ENCODE data around the gene LTB. TPM values are rescaled to one million over a fixed set of nuclear protein-coding genes. Genes with fewer than 3 reads are reported as not detected.

Gene LTB
- total RNA-seq, 2 donors from 2014 or later = 3.4 to 5.7 TPM

DNA sequence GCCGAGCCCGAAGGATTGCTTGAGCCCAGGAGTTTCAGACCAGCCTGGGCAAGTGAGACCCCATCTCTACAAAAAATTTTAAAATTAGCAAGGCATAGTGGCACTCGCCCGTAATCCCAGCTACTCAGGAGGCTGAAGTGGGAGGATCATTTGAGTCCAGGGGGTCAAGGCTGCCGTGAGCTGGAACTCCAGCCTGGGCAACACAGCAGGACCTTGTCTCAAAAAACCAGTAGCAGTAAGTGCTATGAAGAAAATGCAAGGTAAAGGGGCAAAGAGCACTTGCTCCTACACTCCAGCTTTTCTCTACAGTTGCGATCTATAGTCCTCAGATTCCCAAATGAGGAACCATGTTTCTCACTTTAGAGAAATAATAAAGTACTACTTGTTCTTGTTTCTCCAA, 38.6 kb downstream of the LTB start:
- Histone ChIP-seq H3K4me1 (peaks cover 18% of the 10 kb centered on the region), H3K27ac (no peak overlapping the region)
- intact Hi-C loops (cut with DNase I) = loop anchor here (10.0 kb wide), 1 partner anchor 49 kb away; the partner anchor contains the start of gene MICB

DNA sequence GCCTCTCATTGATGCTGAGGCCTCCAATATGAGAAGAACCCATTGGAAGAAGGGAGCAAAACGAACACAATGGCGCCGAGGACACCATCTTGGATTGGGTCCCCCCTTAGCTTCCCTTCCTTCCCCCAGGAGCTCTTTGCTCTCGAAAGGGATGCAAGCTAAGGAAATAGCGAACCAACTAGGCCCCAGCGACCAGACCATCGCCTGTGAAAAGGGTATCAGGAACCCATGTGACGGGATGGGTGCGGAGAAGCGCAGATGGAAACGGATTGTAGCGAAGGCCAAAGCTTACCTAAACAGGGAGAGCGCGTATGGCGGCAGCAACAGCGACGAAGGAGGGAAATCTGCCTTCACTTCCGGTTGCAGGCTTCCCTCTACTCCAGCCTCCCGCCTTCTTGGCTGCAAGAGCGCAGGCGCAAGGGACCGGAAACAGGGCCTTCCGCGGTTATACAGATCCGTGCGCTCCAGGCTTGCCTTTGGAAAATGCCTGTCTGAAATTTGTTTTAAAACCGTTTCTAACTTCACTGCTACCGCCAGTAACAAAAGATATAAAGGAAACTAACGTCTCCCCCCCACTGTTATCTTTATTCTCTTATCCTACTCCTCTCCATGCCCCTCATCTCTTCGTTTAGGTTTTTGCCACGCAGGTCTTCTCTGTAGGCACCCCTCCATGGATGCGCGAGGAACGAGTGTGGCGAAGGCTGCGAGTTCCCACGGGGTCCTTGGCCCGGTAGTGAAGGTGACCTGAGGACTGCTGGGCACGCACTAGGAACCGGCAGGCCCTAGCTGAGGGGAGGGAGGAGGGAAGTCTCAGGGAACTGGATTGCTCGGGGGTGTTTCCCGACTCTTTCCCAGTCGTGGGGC, 40.3 kb downstream of the LTB start, which contains the start of gene DDX39B:
Gene DDX39B (minus strand): TSS at position 346 of the 864 bp plus-strand sequence. CDS start 1,471 bp downstream, outside the sequence.
- Histone ChIP-seq H3K9me3 (no peaks in the 10 kb centered on the region), H3K27ac (peak within 1 kb of the TSS; percentile 95), H3K27me3 (no peaks in the 10 kb centered on the region), H3K4me3 (peak within 1 kb of the TSS; percentile 72), H3K36me3 (peaks cover 11% of the 10 kb centered on the region), H3K4me1 (peaks cover 11% of the 10 kb centered on the region), H3K9ac (ENCODE audit: low read depth in 2 of 2, low read length in 2 of 2) (peak within 1 kb of the TSS; percentile 77 to 85)
- TF ChIP-seq, protein P1, sequence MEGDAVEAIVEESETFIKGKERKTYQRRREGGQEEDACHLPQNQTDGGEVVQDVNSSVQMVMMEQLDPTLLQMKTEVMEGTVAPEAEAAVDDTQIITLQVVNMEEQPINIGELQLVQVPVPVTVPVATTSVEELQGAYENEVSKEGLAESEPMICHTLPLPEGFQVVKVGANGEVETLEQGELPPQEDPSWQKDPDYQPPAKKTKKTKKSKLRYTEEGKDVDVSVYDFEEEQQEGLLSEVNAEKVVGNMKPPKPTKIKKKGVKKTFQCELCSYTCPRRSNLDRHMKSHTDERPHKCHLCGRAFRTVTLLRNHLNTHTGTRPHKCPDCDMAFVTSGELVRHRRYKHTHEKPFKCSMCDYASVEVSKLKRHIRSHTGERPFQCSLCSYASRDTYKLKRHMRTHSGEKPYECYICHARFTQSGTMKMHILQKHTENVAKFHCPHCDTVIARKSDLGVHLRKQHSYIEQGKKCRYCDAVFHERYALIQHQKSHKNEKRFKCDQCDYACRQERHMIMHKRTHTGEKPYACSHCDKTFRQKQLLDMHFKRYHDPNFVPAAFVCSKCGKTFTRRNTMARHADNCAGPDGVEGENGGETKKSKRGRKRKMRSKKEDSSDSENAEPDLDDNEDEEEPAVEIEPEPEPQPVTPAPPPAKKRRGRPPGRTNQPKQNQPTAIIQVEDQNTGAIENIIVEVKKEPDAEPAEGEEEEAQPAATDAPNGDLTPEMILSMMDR (IDR thresholded peaks at IDR 0.05) = no peak
- intact Hi-C loops (cut with DNase I) = loop anchor here (10.0 kb wide), 1 partner anchor 47 kb away; the partner anchor contains the start of gene MICB
- peak; percentile 96 for DNase-seq

More for the DNA sequence above, 38.6 kb downstream of the LTB start:
- no peak for DNase-seq
- H3K4me3 ChIP-seq = no peak overlapping the region
- H3K27me3 ChIP-seq = no peaks in the 10 kb centered on the region
- peaks cover 4% of the 10 kb centered on the region for H3K36me3 ChIP-seq
- no peaks in the 10 kb centered on the region for H3K9me3 ChIP-seq
- H3K9ac ChIP-seq (ENCODE audit: low read depth in 2 of 2, low read length in 2 of 2) = no peak overlapping the region
- TF ChIP-seq, protein P1 (IDR thresholded peaks at IDR 0.05) = no peak

DNA sequence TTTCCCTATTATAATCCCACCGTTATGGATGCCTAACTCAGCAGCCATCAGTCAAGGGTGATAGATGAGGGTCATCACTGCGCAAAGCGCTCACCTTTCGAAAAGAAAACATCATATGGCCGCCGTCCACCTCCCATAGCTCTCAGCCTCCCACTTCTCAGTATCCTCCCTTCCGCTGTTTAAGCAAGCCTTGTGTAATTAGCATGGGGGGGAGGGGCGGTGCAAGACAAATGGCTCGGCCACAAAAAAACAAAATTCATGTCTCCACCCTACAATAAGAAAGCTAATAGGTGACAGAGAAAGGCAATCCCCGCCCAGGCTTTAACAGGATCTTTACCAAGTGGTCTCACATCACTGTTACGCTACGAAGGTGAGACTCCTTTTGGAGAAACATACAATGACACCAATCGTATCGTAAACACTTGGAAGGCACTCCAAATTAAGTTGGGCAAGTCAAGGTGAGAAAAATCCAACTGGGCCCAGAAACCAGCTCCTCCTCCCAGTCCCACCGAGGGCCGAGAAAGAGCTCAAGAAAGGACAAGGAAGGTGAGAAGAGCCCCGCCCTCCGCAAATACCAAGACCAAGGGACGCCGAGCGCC, 41.1 kb downstream of the LTB start:
- Histone ChIP-seq H3K9ac (ENCODE audit: low read depth in 2 of 2, low read length in 2 of 2) (peak overlapping the region; percentile 72 to 85), H3K4me3 (peak overlapping the region; percentile 72), H3K27me3 (no peaks in the 10 kb centered on the region), H3K4me1 (peaks cover 11% of the 10 kb centered on the region), H3K36me3 (peaks cover 12% of the 10 kb centered on the region), H3K27ac (peak overlapping the region; percentile 95), H3K9me3 (no peaks in the 10 kb centered on the region)
- peak; percentile 73 for DNase-seq
- TF ChIP-seq, protein P1 (IDR thresholded peaks at IDR 0.05) = no peak
- intact Hi-C loops (cut with DNase I) = loop anchor here (10.0 kb wide), 1 partner anchor 46 kb away; the partner anchor contains the start of gene MICB

DNA sequence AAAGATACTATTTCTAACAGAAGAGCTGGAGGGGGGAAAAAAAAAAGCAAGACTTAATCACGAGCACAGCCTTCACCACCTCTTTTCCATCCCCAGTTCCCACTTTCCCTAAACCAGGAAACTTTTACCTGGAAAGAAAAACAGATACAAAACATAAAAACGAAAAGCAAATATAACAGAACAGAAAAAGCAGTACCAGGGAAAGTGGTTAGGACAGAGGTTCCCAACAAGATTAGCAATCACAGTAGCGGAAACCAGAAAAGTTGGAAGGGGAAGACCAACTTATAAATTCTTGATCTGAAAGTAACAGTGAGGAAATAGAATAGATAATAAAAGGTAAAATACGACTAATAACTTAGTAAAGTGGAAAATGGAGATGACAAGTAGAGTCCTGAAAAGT, 41.6 kb downstream of the LTB start:
- peak overlapping the region; percentile 95 for H3K27ac ChIP-seq
- intact Hi-C loops (cut with DNase I) = loop anchor here (10.0 kb wide), 1 partner anchor 46 kb away; the partner anchor contains the start of gene MICB
- peaks cover 17% of the 10 kb centered on the region for H3K36me3 ChIP-seq
- no peak for DNase-seq
- TF ChIP-seq, protein P1 (IDR thresholded peaks at IDR 0.05) = no peak
- no peaks in the 10 kb centered on the region for H3K27me3 ChIP-seq
- H3K4me3 ChIP-seq = peak overlapping the region; percentile 72
- peak overlapping the region; percentile 72 to 85 for H3K9ac ChIP-seq (ENCODE audit: low read depth in 2 of 2, low read length in 2 of 2)
- H3K4me1 ChIP-seq = peaks cover 11% of the 10 kb centered on the region
- H3K9me3 ChIP-seq = no peaks in the 10 kb centered on the region

DNA sequence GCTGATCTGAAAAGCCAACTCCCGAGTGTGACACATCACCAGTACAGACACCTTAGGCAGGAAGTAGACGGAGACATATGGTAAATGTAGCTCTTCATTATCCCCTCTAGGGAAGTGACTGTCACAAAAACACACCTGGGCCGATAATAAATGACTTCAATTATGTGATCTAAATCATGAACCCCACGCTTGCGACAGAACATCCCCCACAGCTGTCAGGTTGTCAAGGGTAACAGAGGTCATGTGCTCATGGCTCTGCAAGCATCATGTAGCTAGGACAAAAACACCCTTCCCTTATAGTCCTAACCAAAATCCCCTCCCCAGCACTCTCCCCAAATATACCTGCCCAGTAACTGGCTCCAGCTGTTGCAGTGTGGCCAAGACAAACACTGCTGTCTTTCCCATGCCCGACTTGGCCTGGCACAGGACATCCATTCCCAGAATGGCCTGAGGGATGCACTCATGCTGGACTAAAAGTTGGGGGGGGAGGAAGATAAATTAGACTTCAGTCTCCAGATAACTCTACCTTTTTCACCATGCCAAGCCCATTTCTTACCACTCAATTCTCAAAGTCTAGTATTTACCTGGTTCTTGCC, 43.3 kb downstream of the LTB start:
- no peak overlapping the region for H3K27ac ChIP-seq
- intact Hi-C loops (cut with DNase I) = no loop called here
- peak overlapping the region in 1 of 2 donors; percentile 1 for H3K9ac ChIP-seq (ENCODE audit: low read depth in 2 of 2, low read length in 2 of 2)
- no peak overlapping the region for H3K4me3 ChIP-seq
- DNase-seq = no peak
- TF ChIP-seq, protein P1 (IDR thresholded peaks at IDR 0.05) = no peak
- H3K36me3 ChIP-seq = peaks cover 34% of the 10 kb centered on the region
- H3K4me1 ChIP-seq = peaks cover 11% of the 10 kb centered on the region
- H3K27me3 ChIP-seq = no peaks in the 10 kb centered on the region
- H3K9me3 ChIP-seq = no peaks in the 10 kb centered on the region
